A204.1 (cell line): ENCODE results near the gene LRRC75A.
"Not testable (repeated sequence)": the region's sequence is repeated elsewhere in the genome, so short reads cannot be mapped to it uniquely, and the experiment has no call there.

Experiments
- FAIRE-seq: peaks from 2 replicates; lab custom pipeline; 2012; peaks lifted over from hg19 to GRCh38; lab: Jason Lieb, UNC

The LRRC75A gene

DNA sequence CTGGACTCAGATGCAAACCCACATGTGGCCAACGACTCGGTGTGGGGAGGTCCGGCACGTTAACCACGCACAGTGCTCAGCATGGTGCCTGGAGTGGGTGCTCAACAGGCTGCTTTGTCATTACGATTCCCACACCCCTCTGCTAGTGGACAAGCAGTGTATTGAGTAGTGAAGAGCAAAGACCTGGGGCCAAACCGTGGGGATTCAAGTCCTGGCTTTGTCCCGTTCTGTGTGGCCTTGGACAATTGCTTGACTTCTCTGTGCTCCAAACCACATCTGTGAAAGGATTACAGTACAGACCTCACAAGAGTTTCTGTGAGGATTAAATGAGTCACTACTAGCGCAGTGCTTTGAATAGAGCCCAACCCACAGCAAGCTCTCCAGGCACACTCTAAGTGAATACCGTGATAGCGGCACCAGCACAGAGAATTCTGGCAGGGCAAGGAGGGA is 42.8 kb downstream of the LRRC75A start:
- no peak for FAIRE-seq

GRCh38 chr17:16448490-16448889 is 43.5 kb downstream of the LRRC75A start:
- no peak for FAIRE-seq

DNA sequence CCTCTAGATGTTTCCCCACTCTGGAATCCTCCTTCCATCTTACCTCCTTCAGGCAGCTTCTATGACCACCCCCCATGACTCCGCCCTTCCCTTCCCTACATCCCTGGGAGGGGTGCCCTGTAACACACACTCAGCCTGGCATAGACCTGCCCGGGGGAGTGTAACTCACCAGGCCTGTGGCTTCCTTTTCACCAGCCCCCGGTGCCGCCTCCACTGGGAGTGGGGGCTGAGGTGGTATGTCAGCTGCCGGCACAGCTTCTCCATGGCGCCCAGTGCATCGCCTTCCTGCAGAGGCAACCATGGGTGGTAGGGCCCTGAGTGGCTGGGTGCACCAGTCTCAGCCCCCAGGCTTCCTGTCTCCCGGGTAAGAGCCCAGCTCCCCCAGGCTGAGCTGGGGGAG is 44.3 kb downstream of the LRRC75A start:
- FAIRE-seq = no peak

- FAIRE-seq = no peak
Observed at GRCh38 chr17:16446338-16446983, 45.5 kb downstream of the LRRC75A start.

DNA sequence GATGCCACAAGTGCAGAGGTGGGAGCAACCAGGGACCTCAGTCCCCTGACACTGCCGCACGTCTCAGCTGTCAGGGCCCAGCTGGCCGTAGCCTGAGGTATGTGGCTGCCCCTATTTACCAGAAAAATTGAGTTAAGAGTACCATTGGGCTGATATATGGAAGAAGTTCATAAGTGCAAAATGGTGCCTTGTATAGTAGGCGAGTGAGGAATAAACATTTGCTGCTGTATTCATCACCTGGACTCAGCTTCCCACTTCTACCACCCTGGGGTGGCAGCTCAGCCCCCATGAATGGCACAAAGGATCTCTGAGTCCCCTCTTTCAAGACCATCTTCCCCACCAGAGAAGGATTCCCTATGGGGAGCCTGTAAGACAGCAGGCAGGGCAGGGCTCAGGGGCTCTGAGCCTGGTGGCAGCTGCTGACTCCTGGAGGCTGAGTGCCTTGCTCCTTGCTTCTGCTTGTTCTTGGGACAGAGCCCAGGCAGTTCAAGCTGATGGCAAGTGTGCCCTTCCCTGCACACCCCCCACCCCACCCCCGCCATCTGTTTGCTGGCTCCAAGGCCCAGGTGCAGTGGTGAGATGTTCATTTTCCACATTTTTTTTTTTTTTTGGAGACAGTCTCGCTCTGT is 47.6 kb downstream of the LRRC75A start:
- FAIRE-seq = no peak

DNA sequence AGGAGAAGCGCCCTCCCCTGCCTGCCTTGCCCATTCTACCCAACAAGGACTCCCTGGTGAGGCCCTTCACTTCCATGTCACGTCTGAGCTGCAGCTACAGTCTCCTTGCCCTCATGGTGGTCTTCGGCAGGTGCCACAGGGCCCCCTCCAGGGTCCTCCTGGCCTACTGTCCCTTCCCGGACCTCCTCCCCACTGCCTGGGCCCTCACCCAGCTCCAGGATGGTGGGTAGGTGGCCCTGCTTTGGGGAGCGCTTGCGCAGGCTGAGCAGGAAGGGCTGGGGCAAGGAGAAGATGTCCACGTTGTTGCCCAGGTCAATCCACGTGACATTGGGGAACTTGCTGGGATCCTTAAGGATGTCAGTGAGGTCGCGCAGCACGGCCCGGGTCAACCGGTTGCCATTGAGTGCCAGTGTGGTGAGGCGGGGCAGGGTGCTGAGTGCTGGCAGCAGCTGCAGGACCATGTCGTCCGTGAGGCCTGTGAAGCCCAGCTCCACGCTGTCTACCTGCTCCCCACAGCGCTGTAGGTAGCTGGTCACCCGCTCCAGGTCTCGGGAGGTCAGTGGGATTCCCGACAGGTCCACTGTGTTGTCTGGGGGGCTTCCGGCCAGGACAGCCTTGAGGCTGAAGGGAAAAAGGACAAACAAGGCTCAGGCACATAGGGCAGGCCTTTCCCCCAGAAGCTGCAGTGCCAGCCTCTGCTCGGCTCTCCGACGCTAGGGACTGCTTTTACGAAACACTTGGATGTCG is 48.3 kb downstream of the LRRC75A start:
- FAIRE-seq = no peak

GRCh38 chr17:16442594-16443510 is 49.1 kb downstream of the LRRC75A start:
- no peak for FAIRE-seq

DNA sequence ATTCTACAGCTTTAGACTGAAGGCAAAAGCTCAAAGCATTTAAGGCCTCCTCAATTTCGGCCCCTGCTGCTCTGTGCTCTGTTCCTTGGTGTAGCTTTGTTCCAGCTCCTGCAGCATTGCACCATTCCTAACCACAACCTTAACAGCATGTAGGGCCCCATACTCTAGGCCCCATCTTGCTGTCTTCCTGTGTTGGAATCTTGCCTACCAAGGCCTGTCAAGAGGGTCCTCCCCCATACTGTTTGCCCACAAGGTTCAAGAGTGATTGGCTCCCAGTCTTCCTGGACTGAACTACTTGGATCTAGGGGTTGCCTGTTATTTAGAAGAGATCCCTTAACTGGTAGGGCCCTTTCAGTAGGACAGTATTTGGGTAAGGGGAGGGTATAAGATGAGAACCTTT is 49.9 kb downstream of the LRRC75A start:
- no peak for FAIRE-seq

- FAIRE-seq = no peak
Observed at GRCh38 chr17:16440901-16441629, 50.9 kb downstream of the LRRC75A start.

DNA sequence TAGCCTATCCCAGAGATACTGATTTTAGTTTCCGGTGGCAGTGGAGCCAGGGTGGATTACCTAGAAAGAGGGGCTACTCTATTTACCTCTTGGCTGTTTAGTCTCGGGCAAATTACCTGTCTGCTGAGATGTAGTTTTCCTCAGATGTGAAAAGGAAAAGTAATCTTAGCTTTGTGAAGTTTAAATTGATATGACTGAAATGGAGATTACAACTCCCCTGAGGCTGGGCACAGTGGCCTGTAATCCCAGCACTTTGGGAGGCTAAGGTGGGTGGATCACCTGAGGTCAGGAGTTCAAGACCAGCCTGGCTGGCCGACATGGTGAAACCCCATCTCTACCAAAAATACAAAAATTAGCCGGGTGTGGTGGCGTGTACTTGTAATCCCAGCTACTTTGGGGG is 51.6 kb downstream of the LRRC75A start:
- FAIRE-seq = not testable (repeated sequence)

- FAIRE-seq = no peak
Observed at GRCh38 chr17:16439811-16440351, 52.1 kb downstream of the LRRC75A start.

- no peak for FAIRE-seq
Observed at GRCh38 chr17:16439303-16439791, 52.6 kb downstream of the LRRC75A start.

DNA sequence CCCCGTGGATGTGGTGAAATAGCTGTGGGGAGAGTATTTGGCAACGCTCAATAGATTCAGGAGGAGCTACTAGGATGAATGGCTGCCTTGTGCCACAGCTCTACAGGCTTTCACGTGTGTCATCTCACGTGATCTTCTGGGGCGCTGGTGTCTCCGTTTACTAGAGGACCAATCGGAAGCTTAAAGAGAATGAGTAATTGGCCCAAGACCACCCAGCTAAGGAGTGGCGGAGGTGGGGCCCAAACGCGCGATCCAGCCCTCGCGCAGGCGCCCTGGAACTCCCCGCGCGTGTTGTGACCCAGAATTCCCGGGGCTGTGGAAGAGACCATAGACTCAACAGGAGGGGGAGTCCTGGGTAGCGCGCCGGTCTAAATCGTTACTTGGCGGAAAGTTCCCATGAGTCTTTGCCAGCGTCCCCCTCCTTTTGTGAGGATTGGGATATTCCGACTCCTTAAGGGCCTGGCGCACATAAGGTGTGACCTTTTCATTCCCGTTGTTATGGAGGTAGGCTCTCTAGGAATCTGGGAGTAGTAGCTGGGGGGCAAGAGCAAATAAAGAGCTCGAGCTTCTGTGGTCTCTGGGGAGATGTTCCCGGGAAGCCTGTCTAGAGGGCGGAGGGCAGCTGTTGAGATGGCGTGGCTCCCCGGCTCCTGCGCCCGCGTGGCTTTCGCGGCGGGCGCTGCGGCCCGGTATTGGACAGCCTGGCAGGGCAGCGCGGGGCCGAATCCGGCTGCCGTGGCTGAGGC is 53.3 kb downstream of the LRRC75A start:
- peak; percentile 98 for FAIRE-seq

DNA sequence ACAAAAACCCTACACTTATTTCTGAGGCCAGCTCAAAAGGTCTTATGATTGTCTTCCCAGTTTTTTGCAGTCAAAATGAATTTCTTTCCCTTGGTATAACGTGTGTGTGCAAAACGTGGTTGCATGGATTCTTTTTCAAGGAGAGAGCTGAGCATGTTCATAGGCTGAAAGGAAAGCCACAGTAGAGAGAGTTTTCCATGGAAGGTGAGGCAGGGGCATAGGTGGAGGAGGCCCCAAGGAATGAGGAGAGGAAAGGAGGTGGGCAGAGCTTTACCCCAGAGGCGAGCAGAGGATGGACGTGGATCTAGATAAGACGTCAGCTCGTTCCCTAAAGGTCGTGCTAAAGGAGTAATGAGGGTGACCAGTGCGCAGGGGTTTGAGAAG is 53.8 kb downstream of the LRRC75A start:
- no peak for FAIRE-seq

- FAIRE-seq = no peak
Observed at GRCh38 chr17:16437083-16437482, 54.9 kb downstream of the LRRC75A start.

DNA sequence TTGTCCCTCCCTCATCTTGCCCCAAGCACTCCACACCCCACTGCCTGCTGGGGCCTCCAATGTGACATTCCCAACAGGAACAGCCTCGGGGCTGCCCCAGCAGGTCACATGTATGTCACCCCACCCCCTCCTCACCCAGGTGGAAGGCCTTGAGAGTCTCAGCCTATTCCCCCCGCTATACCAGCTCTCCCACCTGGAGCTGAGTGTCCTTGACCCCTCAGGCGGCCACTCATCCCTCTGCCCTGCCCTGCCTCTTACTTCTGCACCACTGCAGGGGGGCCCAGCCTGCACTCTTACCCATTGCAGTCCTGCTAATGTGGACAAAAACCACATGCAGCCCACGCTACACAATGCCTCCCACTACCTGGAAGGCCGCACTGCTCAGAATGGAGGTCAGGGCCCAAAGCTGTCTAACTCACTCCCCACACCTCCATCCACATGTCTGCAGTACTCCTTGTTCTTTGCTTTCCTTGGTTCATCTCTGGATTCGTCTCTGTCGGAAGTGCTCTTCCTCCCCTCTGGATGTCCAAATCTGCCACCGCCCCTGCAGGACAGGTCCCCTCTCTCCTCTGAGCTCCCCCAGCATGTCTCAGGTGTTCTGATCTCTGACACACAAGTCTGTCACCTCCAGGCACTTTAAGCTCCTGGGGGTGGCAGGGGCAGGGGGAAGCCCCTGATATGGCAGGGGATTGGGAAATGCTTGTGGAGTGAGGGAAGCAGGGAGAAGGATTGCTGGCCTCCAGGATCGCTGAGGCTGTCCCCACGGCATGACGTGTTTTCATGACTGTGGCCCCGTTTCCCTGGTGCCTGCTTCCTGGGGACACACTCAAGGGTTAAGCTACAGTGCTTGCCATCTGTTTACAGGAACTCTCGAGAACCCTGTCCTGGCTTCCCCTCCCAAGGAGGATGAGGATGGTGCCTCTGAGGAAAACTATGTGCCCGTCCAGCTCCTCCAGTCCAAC is 55.8 kb downstream of the LRRC75A start:
- no peak for FAIRE-seq

- no peak for FAIRE-seq
Observed at GRCh38 chr17:16434662-16435061, 57.3 kb downstream of the LRRC75A start.

DNA sequence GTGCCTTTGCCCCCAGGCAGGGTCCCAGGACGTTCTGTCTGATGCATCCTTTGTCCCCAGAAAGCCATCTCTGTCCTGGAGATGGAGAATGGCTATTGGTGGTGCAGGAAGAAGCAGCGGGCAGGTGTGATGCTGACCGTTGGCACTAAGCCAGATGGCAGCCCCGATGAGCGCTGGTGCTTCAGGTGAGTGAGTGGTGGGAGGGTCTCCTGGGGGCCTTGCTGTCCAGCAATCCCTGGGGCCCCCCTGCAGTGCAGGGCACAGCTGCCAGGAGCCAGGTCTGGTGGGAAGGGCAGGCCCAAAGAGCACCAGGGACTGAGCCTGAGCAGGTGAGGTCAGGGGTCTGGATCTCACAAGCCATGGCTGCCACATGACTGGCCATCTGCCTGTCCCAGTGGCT is 58.5 kb downstream of the LRRC75A start:
- no peak for FAIRE-seq

DNA sequence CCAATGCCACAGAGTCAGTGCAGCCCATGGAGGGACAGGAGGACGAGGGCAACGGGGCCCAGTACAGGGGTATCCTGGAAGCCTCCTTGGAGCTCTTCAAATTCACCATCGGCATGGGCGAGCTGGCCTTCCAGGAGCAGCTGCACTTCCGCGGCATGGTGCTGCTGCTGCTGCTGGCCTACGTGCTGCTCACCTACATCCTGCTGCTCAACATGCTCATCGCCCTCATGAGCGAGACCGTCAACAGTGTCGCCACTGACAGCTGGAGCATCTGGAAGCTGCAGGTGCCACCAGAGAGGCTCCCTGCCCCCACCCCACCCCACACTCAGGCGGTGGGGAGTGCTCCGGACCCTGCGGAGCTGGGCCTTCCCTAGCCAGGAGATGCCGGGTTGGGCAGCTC is 60.0 kb downstream of the LRRC75A start:
- FAIRE-seq = no peak
